Measurements from ENCODE around the gene FXYD1. TPM values are rescaled to one million over a fixed set of nuclear protein-coding genes. Genes with fewer than 3 reads are reported as not detected.

FXYD1 gene
- total RNA-seq, 1 experiment from 2014 or later = not detected

DNA sequence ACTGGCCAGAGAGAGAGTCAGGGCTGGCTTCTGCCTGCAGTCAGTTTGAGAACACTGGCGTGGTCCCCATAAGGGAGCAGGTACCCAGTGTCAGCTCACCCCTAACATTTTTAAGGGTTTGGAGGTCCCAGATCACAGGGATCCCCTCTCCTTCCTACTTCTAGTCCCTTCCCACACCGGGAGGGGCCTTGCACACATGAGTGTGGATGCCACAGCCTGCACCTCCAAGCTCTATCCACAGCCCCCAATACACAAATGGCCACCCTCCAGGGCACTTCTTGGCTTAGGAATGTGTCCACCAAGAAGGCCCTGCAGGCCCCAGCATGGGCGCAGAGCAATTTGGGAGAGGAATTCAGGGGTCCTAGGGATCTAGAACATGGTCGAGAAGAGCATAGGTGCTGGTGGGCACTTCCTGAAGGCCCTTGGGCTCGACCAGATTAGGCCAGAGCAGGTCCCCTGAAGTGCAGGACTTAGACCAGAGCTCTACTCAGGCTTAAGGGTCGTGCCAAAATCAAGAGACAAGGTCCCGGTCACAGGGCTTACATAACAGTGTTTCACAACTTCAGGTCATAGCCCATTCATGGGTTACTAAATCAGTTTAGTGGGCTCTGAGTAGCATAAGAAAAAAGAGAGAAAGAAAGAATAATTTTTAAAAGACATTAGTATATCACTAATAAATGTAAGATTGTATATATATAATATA lies 31.9 kb downstream of the FXYD1 start:
- no peaks in the 10 kb centered on the region for H3K4me1 ChIP-seq (ENCODE audit: control insufficient read depth, insufficient read depth, low read length)
- POLR2A ChIA-PET = interaction anchor here (0.7 kb wide), 1 partner anchor 14 kb away, joined by 6 read pairs; no protein-coding TSS in a partner anchor
- in situ Hi-C loops (cut with HindIII; ENCODE audit: low pct_unique_long_range_greater_than_20kb, low sequenced_read_pairs) (no loop called here), intact Hi-C loops (cut with micrococcal nuclease; ENCODE audit: unreplicated experiment) (no loop called here)
- no peaks in the 10 kb centered on the region for H3K36me3 ChIP-seq (ENCODE audit: control insufficient read depth, insufficient read depth, low read length)
- no TSS peak for BruUV-seq (replicated peaks)
- H3K9me3 ChIP-seq (ENCODE audit: control insufficient read depth, insufficient read depth, low read depth, low read length) = peaks cover 16% of the 10 kb centered on the region; the same call in 1 of the 2 replicates
- no peaks in the 10 kb centered on the region for H3K27me3 ChIP-seq (ENCODE audit: control insufficient read depth, insufficient read depth, low read length)
- H3K4me3 ChIP-seq (ENCODE audit: low read depth in 2 of 2, low read length in 2 of 2) = no peak overlapping the region
- TF ChIP-seq TCF7L2 (IDR thresholded peaks at IDR 0.05; ENCODE audit: low read depth, low read length) (no peak), SIN3A (IDR thresholded peaks at IDR 0.05; ENCODE audit: borderline replicate concordance, insufficient read depth, low read depth, low read length) (no peak), POLR2AphosphoS5 (IDR thresholded peaks at IDR 0.05; ENCODE audit: low read depth, low read length) (no peak)
- TF ChIP-seq, protein P1, sequence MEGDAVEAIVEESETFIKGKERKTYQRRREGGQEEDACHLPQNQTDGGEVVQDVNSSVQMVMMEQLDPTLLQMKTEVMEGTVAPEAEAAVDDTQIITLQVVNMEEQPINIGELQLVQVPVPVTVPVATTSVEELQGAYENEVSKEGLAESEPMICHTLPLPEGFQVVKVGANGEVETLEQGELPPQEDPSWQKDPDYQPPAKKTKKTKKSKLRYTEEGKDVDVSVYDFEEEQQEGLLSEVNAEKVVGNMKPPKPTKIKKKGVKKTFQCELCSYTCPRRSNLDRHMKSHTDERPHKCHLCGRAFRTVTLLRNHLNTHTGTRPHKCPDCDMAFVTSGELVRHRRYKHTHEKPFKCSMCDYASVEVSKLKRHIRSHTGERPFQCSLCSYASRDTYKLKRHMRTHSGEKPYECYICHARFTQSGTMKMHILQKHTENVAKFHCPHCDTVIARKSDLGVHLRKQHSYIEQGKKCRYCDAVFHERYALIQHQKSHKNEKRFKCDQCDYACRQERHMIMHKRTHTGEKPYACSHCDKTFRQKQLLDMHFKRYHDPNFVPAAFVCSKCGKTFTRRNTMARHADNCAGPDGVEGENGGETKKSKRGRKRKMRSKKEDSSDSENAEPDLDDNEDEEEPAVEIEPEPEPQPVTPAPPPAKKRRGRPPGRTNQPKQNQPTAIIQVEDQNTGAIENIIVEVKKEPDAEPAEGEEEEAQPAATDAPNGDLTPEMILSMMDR (IDR thresholded peaks at IDR 0.05) = no peak
- TF ChIP-seq, protein P2, sequence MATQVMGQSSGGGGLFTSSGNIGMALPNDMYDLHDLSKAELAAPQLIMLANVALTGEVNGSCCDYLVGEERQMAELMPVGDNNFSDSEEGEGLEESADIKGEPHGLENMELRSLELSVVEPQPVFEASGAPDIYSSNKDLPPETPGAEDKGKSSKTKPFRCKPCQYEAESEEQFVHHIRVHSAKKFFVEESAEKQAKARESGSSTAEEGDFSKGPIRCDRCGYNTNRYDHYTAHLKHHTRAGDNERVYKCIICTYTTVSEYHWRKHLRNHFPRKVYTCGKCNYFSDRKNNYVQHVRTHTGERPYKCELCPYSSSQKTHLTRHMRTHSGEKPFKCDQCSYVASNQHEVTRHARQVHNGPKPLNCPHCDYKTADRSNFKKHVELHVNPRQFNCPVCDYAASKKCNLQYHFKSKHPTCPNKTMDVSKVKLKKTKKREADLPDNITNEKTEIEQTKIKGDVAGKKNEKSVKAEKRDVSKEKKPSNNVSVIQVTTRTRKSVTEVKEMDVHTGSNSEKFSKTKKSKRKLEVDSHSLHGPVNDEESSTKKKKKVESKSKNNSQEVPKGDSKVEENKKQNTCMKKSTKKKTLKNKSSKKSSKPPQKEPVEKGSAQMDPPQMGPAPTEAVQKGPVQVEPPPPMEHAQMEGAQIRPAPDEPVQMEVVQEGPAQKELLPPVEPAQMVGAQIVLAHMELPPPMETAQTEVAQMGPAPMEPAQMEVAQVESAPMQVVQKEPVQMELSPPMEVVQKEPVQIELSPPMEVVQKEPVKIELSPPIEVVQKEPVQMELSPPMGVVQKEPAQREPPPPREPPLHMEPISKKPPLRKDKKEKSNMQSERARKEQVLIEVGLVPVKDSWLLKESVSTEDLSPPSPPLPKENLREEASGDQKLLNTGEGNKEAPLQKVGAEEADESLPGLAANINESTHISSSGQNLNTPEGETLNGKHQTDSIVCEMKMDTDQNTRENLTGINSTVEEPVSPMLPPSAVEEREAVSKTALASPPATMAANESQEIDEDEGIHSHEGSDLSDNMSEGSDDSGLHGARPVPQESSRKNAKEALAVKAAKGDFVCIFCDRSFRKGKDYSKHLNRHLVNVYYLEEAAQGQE (IDR thresholded peaks at IDR 0.05; ENCODE audit: insufficient read depth in 1 of 2, low read depth in 2 of 2, low read length in 1 of 2) = no peak
- ATAC-seq (no peak), DNase-seq (ENCODE audit: low read depth, low spot score) (no peak)
- CTCF ChIA-PET = no interaction called here
- H3K27ac ChIP-seq (ENCODE audit: low read length) = no peak overlapping the region

DNA sequence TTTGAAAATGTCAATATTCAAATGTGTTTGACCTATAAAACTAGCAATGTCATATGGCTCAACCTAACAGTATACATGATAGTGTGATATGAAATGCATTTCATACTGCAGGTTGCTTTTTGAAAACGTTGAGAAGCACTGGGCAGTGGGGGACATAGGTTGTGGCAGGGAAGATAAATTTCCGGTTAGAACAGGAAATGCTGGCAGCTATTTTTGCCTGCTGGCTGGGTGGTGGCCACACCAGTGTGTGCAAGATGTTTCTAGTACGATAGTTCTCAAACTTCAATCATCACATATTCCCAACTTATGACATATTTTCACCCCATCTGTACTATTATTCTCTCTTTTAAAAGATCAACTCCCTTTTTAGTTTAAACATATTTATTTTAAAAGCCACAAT lies 33.1 kb downstream of the FXYD1 start:
- POLR2A ChIA-PET = no interaction called here
- Histone ChIP-seq H3K27ac (ENCODE audit: low read length) (no peak overlapping the region), H3K4me3 (ENCODE audit: low read depth in 2 of 2, low read length in 2 of 2) (no peak overlapping the region), H3K9me3 (ENCODE audit: control insufficient read depth, insufficient read depth, low read depth, low read length) (peaks cover 4% of the 10 kb centered on the region; the same call in 1 of the 2 replicates), H3K4me1 (ENCODE audit: control insufficient read depth, insufficient read depth, low read length) (no peaks in the 10 kb centered on the region), H3K27me3 (ENCODE audit: control insufficient read depth, insufficient read depth, low read length) (no peaks in the 10 kb centered on the region), H3K36me3 (ENCODE audit: control insufficient read depth, insufficient read depth, low read length) (no peaks in the 10 kb centered on the region)
- in situ Hi-C loops (cut with HindIII; ENCODE audit: low pct_unique_long_range_greater_than_20kb, low sequenced_read_pairs) = no loop called here
- intact Hi-C loops (cut with micrococcal nuclease; ENCODE audit: unreplicated experiment) = no loop called here
- no TSS peak for BruUV-seq (replicated peaks)
- no peak for ATAC-seq
- CTCF ChIA-PET = interaction anchor here (1.0 kb wide), 1 partner anchor 36 kb away, joined by 3 read pairs; no protein-coding TSS in a partner anchor
- no peak for TF ChIP-seq POLR2AphosphoS5 (IDR thresholded peaks at IDR 0.05; ENCODE audit: low read depth, low read length)
- TF ChIP-seq SIN3A (IDR thresholded peaks at IDR 0.05; ENCODE audit: borderline replicate concordance, insufficient read depth, low read depth, low read length) = no peak
- TF ChIP-seq TCF7L2 (IDR thresholded peaks at IDR 0.05; ENCODE audit: low read depth, low read length) = no peak
- TF ChIP-seq, protein P1 (IDR thresholded peaks at IDR 0.05) = no peak
- TF ChIP-seq, protein P2 (IDR thresholded peaks at IDR 0.05; ENCODE audit: insufficient read depth in 1 of 2, low read depth in 2 of 2, low read length in 1 of 2) = no peak
- no peak for DNase-seq (ENCODE audit: low read depth, low spot score)

Data from Panc1 (cell line).